T-helper 1 cell treated with Interleukin-12 subunit alpha and Interleukin-12 subunit beta and Interleukin-4 antibody, amounts not matched to agents 30 μg/mL and 1 μg/mL, for 36 hours (primary cell): ENCODE measurements around the gene SFXN4.
"Not testable (repeated sequence)": the region's sequence is repeated elsewhere in the genome, so short reads cannot be mapped to it uniquely, and the experiment has no call there.

Source experiments
- H3K27ac Mint-ChIP-seq: one replicate; pipeline ENCODE4 v1.8.0; 2021; ENCODE audit warnings: mild to moderate bottlenecking, mixed read lengths
- H3K27me3 Mint-ChIP-seq: one replicate; pipeline ENCODE4 v1.8.0; 2021; ENCODE audit warnings: low read depth, mixed read lengths
- H3K36me3 Mint-ChIP-seq: one replicate; pipeline ENCODE4 v1.8.0; 2021; ENCODE audit warnings: low read depth, mixed read lengths
- H3K4me1 Mint-ChIP-seq: one replicate; pipeline ENCODE4 v1.8.0; 2021; ENCODE audit warnings: low read depth, mixed read lengths
- H3K4me3 Mint-ChIP-seq: one replicate; pipeline ENCODE4 v1.8.0; 2021; ENCODE audit warnings: mild to moderate bottlenecking, moderate library complexity, mixed read lengths
- H3K9me3 Mint-ChIP-seq: one replicate; pipeline ENCODE4 v1.8.0; 2021; ENCODE audit warnings: mixed read lengths

SFXN4 gene

GRCh38 chr10:119098576-119098975, 66.9 kb downstream of the SFXN4 start:
- Mint-ChIP-seq H3K27ac (no peak overlapping the region), H3K4me1 (peaks cover 34% of the 10 kb centered on the region), H3K4me3 (no peak overlapping the region), H3K9me3 (no peaks in the 10 kb centered on the region), H3K27me3 (peaks cover 3% of the 10 kb centered on the region), H3K36me3 (no peaks in the 10 kb centered on the region)

GRCh38 chr10:119096641-119097415, 68.7 kb downstream of the SFXN4 start:
- not testable (repeated sequence) for H3K27ac Mint-ChIP-seq, H3K9me3 Mint-ChIP-seq, H3K4me3 Mint-ChIP-seq, H3K27me3 Mint-ChIP-seq, H3K36me3 Mint-ChIP-seq
- H3K4me1 Mint-ChIP-seq, result peaks cover 30% of the 10 kb centered on the region

- Mint-ChIP-seq H3K9me3 (no peaks in the 10 kb centered on the region), H3K4me1 (peaks cover 29% of the 10 kb centered on the region), H3K27ac (no peak overlapping the region), H3K36me3 (peaks cover 3% of the 10 kb centered on the region), H3K27me3 (no peaks in the 10 kb centered on the region), H3K4me3 (peak overlapping the region; percentile 46)
Observed at GRCh38 chr10:119095640-119096039, 69.9 kb downstream of the SFXN4 start.

GRCh38 chr10:119090968-119091367, 74.5 kb downstream of the SFXN4 start:
- Mint-ChIP-seq H3K27me3 (no peaks in the 10 kb centered on the region), H3K27ac (peak overlapping the region; percentile 90), H3K9me3 (no peaks in the 10 kb centered on the region), H3K36me3 (peaks cover 7% of the 10 kb centered on the region), H3K4me3 (peak overlapping the region; percentile 11), H3K4me1 (peaks cover 38% of the 10 kb centered on the region)
